HG02642 (cell line): ENCODE measurements around the gene CADPS.
A peak's percentile ranks its signal among the peaks of the same experiment; 100 is the strongest.

ENCODE experiments used
- ATAC-seq: cut with Tn5 transposase; IDR thresholded peaks from one replicate; pipeline ENCODE4 v1.9.1; 2021; ENCODE audit warnings: mild to moderate bottlenecking; ENCODE audit not compliant: unreplicated experiment, poor library complexity

The CADPS gene

DNA sequence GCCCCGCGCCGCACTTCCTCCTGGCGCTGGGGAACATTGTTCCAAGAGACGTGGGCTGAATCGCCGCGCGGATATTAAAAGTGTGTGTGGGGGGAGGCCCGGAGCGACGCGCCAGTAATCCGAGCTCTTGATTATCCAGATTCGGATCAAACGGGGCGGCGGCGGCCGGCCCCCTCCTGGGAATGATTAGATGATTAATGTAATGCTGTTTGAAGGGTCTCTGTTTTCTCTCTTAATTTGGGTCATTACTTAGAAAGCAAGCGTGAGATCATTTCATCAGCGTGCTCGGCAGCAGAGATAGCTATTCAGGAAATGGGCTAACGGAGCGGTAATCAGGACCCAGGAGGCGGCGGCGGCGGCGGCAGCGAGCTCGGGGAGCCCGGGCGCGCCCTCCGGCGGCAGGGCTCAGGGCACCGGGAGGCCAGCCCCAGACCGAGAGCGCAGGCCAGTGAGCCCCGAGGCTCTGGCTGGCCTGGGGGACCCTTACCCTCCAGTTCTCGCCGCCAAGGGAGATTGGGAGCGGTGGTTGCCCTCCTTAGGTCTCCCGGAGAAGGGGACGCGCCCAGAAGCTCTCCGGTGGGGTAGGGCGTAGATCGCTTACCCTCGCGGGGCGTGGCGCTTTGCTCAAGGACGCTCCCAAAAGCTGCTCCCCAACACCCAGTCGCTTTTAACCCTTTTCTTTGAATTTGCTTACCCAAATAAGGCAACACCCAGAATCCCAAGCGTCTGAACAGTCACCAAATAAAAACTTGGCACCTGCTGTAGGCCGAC lies 506.3 kb downstream of the CADPS start:
- ATAC-seq, result no peak

DNA sequence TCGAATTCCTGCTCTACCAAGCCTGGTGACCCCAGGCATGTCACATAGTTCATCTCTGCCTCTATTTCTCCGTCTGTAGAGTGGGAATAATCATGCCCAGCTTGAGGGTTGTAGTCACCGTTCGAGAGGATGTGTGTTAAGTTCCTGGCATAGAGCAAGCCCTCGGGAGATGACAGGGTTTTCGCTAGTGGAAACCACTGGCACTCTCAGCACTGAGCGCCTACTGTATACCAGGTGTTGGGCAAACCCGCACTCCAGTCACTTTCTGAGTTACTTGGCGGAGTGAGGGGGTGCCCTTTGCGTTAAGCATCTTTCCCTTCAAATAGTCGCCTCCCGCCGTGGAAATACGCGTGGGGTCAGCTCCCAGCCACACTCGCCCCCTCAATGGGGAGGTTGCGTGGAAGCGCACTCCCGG lies 506.9 kb downstream of the CADPS start:
- ATAC-seq, result no peak

DNA sequence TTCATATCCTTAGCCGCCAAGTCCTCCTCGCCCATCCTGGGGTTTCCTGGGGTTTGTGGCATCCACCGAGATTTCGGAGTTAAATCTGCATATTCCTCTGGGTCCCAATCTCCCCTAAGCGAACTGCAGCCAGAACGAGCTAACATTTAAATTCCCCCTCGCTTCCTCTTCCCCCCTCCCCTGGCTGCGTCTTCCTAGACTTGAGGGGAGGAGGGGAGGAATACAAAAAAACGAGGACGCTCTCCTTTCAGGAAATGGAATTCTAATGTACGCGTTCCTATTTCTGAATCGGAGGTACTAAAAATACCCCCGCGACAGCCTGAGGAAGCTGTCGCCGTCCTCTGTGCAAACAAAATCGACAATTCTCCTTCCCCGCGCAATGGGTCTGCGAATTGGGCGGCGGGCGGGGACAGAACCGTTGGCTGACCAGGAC lies 507.4 kb downstream of the CADPS start:
- ATAC-seq, result no peak

DNA sequence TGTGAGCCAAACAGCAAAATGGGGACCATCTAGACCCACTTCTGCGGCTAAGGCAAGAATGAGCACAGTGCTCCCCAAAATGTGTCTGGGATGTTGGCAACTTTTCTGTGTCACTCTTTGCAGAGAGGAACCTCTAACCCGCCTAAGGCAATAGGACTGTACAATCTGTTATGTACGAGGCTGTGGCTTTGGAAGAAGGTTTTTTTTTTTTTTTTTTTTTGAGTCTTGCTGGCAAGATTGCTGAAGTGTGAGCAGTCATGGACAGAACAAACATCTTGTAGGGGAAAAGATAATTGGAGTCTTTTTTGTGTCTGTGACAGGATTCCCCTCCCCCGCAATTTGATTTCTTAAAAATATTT lies 509.1 kb downstream of the CADPS start:
- ATAC-seq, result no peak

DNA sequence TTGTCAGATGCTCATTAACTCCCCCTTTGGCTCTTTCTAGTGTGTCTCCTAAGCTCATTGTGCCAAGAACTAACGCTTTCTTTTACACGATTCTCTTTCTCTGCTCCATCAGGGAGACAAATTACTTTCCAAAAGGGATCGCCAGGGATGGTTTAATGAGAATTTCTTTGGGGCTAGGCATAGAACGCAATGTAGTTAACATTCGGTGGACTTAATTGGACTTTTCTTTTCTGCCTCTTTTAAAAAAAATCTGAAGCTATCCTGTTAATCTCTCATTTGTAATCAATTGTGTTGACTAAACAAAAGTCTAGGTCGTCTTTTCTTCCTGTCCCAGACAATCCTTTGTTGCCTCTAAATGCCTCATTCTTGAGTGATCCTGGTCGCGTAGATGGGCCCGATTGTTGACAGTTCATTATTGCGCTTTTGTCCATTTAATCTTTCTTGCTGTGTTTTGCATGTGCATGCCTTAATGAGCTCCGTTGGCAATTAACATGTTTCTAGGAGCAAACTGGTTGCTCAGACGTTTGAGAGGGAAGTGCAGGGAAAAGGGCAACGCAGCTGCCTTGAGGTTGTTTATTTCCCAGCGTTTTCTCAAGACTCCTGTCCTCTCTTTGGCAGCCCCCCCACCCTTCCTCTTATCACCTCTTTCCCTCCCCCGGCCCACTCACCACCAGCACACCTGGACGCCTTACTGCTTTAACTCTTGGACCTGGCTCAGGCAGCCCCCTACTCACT lies 509.7 kb downstream of the CADPS start:
- no peak for ATAC-seq

DNA sequence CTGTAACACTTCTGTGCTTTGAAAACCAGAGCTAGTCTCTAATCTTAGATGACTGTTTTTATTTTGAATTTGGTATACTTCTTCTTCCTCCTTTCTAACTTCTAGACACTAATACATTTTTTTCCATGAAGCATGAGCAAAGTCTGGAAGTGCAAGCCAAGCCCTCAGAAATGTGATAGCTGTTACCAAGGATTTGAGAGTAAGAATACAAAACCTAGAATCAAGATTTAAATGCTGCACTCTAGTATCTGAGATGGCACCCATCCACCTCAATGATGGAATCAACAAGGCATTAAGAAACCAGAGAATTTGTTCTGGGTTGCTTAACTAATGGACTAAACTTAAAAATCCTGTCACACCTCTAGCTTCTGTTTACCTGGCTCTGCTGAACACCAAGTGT lies 511.0 kb downstream of the CADPS start:
- no peak for ATAC-seq

DNA sequence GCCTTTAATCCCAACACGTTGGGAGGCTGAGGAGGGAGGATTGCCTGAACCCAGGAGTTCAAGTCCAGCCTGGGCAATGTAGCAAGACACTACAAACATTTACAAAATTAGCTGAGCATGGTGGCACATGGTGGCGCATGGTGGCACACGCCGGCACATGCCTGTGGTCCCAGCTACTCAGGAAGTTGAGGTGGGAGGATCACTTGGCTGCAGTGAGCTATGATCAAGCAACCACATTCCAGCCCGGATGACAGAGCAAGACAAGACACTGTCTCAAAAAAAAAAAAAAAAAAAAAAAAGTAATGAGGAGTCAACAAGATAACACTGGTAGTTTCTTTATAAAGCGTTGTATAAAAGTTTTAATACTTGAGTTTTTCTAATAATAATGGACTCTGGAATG lies 511.9 kb downstream of the CADPS start:
- no peak for ATAC-seq

DNA sequence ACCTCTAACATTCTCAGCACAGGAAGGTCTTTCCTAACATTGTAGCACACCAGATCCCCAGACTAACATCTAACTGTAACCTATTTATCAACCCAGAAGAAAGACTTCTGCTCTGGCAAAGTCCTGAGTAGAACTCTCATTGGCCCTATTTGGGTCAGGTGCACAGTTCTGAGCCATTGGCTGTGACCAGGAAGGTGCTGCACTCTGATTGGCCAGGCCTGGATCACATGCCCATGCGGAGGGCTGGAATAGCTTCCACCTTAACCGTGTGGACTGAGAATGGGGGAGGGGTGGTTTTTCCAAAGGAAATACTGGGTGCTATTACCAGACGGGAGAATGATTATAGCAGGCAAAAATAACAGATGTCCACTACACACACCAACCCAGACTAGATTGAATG lies 513.4 kb downstream of the CADPS start:
- ATAC-seq, result no peak

DNA sequence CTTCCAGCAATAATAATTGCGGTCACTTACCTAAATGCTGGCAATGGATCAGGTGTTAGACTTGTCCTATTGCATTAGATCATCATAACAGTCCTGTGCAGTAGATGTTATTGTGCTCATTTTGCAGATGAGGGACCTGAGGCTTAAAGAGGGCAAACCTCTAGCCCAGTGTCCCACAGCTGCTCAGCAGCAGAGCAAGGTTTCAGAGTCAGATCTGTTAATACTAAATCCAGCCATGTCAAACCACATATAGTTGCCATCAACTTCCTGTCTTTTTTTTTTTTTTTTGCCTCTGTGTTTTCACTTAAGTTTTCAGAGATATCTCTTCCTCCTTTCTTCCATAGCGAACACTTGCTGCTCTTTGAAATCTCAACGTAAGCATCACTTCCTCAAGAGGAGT lies 514.0 kb downstream of the CADPS start:
- peak; percentile 92 for ATAC-seq

DNA sequence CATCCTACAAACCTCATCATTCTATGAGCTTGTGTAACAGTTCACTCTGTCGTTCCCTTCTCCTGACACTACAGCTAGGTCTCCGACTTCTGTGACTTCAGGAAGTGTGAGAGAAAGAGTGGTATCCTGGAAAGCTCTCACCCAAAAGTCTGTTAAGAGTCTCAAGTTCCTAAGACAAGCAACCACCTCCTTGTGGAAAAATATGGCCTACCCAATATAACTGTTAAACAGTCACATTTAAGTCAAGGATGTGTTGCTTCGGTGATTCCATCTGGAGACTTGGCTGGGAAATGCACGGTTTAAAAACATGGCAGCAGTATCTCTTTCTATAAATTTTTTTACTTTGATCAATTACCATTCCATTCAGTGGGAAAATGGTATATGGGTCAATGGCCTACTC lies 515.7 kb downstream of the CADPS start:
- ATAC-seq, result no peak

DNA sequence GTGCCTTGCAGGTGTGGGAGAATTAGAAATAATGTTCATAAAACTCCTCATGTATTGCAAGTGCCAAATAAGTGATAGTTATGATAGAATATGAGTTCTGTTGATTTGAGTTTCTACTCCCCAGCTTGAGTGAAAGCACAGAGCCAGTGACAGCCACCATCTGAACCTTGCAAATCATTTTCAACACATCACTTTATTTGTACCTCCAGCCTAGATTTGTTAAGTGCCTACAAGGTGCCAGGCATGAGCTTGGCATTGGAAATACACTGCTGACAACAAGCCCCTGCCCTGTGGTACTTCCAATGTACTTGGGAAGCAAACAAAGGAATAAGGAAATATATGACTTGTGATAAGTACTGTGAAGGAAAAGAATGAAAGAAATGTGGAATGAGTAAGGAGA lies 518.9 kb downstream of the CADPS start:
- no peak for ATAC-seq

DNA sequence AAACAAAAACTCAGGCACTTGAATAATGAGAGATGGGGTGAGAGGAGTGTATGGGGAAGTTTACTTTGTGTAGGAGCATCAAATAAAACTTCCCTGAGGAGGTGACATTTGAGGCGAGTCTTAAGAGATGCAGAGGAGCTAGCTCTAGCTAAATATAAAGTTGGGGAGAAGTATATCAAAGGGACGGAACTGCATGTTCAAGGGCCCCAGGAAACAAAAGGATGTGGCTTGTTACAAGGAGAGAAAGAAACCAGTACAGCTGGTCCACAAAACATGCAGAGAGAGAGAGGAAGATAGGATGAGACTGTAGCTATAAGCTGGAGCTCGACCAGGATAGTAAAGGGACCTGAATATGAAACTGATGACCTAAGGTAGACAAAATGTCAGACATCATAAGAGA lies 519.5 kb downstream of the CADPS start:
- ATAC-seq, result no peak
